HCT116 (cell line): ENCODE measurements around the gene MTHFSD. TPM values are rescaled to one million over a fixed set of nuclear protein-coding genes. Genes with fewer than 3 reads are reported as not detected.

ENCODE experiments used
- ATAC-seq: fragments of 200-7000 bp; cut with Tn5 transposase; 2 replicates; pipeline ENCODE4 v1.9.1; 2020; ENCODE audit warnings: mild to moderate bottlenecking, moderate library complexity
- BruUV-seq: library from RNA; stranded (reverse); fragments of 400-500 nt; replicated peaks from 2 replicates; lab custom pipeline; 2021; lab: Mats Ljungman, UMichigan
- CTCF ChIA-PET: fragments of 300-600 bp; sonication (Branson Sonifier 250); formaldehyde crosslinking; loops from one replicate; lab custom pipeline; 2021; ENCODE audit warnings: antibody characterized with exemption; lab: Charles Lee
- POLR2A ChIA-PET: fragments of 300-600, 350-600 bp; sonication (Branson Sonifier 250); formaldehyde crosslinking; loops from one replicate; lab custom pipeline; 2021; ENCODE audit warnings: antibody characterized with exemption; lab: Charles Lee
- RAD21 ChIA-PET, 2 experiments: fragments of 300-600 bp; sonication (Branson Sonifier 250); formaldehyde crosslinking; loops; one replicate each; lab custom pipeline; 2023; ENCODE audit warnings: low total read pairs in 2 of 2; ENCODE audit not compliant: uncharacterized antibody in 2 of 2, unreplicated experiment in 2 of 2, low non-redundant PET in 1 of 2; lab: Charles Lee
- DNase-seq: peaks from one replicate; pipeline ENCODE4 v3.0.0-alpha.2; 2010; ENCODE audit warnings: low read depth, low spot score
- H2AFZ ChIP-seq: fragments of 200-600 bp; shearing (Covaris generic), sonication (generic); 2 replicates; pipeline ENCODE4 v1.6.1; 2017; ENCODE audit warnings: low read depth, mixed run types, mixed read lengths, antibody characterized with exemption, low read length; ENCODE audit not compliant: poor library complexity, severe bottlenecking
- H3K27ac ChIP-seq: 2 replicates; pipeline ENCODE4 v1.5.1; 2012; ENCODE audit warnings: low read depth, low read length
- H3K27me3 ChIP-seq: fragments of 200-600 bp; sonication (generic); 2 replicates; pipeline ENCODE4 v1.6.1; 2016; ENCODE audit warnings: mixed run types, low read length, mixed read lengths; ENCODE audit not compliant: insufficient read depth
- H3K36me3 ChIP-seq, 2 experiments: fragments of 200-500 bp in 1 of 2; fragments of 200-600 bp in 1 of 2; sonication (Bioruptor generic) in 1 of 2; sonication (generic) in 1 of 2; 2 replicates each; pipeline versions ENCODE4 v1.5.1 to v1.6.1; 2014 to 2016; ENCODE audit warnings: low read length in 2 of 2, inconsistent platforms in 1 of 2, mixed read lengths in 1 of 2, mixed run types in 1 of 2; ENCODE audit not compliant: insufficient read depth in 2 of 2, control insufficient read depth in 1 of 2
- H3K4me1 ChIP-seq, 2 experiments: fragments of 200-600 bp in 1 of 2; sonication (generic) in 1 of 2; 2 replicates each; pipeline versions ENCODE4 v1.5.1 to v1.6.1; 2012 to 2017; ENCODE audit warnings: low read length in 2 of 2, inconsistent platforms in 1 of 2, mild to moderate bottlenecking in 1 of 2, mixed read lengths in 1 of 2, mixed run types in 1 of 2, moderate library complexity in 1 of 2; ENCODE audit not compliant: insufficient read depth in 2 of 2, control insufficient read depth in 1 of 2
- H3K4me2 ChIP-seq: fragments of 200-600 bp; sonication (generic); 2 replicates; pipeline ENCODE4 v1.6.1; 2017; ENCODE audit warnings: mixed run types, low read length, mixed read lengths
- H3K4me3 ChIP-seq, 2 experiments: fragments of 200-600 bp in 1 of 2; sonication (generic) in 1 of 2; replicated peaks in 1 of 2; 2 replicates each; pipeline ENCODE4 v1.5.1; 2011 to 2016; ENCODE audit warnings: low read length in 2 of 2, control low read depth in 1 of 2, low read depth in 1 of 2, mild to moderate bottlenecking in 1 of 2, mixed read lengths in 1 of 2, mixed run types in 1 of 2
- H3K79me2 ChIP-seq: fragments of 200-600 bp; sonication (generic); 2 replicates; pipeline ENCODE4 v1.6.1; 2017; ENCODE audit warnings: mild to moderate bottlenecking, mixed run types, low read length, moderate library complexity, mixed read lengths; ENCODE audit not compliant: insufficient read depth
- H3K9ac ChIP-seq: fragments of 200-600 bp; sonication (generic); 2 replicates; pipeline ENCODE4 v1.6.1; 2016; ENCODE audit warnings: low read length, mixed read lengths
- H3K9me2 ChIP-seq: fragments of 200-600 bp; sonication (generic), shearing (Covaris generic); 2 replicates; pipeline ENCODE4 v1.6.1; 2017; ENCODE audit warnings: mixed run types, mild to moderate bottlenecking, moderate library complexity; ENCODE audit not compliant: insufficient read depth
- H3K9me3 ChIP-seq, 2 experiments: fragments of 200-500 bp in 1 of 2; fragments of 200-600 bp in 1 of 2; sonication (Bioruptor generic) in 1 of 2; sonication (generic) in 1 of 2; 2 replicates each; pipeline ENCODE4 v1.6.1; 2014 to 2017; ENCODE audit warnings: low read length in 2 of 2, mixed read lengths in 2 of 2, inconsistent platforms in 1 of 2, low read depth in 1 of 2, mild to moderate bottlenecking in 1 of 2, mixed run types in 1 of 2, moderate library complexity in 1 of 2; ENCODE audit not compliant: control insufficient read depth in 1 of 2, insufficient read depth in 1 of 2
- H4K20me1 ChIP-seq: fragments of 200-600 bp; sonication (generic), shearing (Covaris generic); 2 replicates; pipeline ENCODE4 v1.6.1; 2017; ENCODE audit warnings: mixed run types, mild to moderate bottlenecking, moderate library complexity; ENCODE audit not compliant: insufficient read depth
- CBX3 ChIP-seq: IDR thresholded peaks from 2 replicates; pipeline ENCODE4 v1.6.1; 2012; ENCODE audit warnings: low read depth
- CEBPB ChIP-seq: IDR thresholded peaks from 2 replicates; pipeline ENCODE4 v1.6.1; 2012; ENCODE audit warnings: low read depth
- EGR1 ChIP-seq: IDR thresholded peaks from 2 replicates; pipeline ENCODE4 v1.6.1; 2012; ENCODE audit warnings: low read depth
- ELF1 ChIP-seq: IDR thresholded peaks from 2 replicates; pipeline ENCODE4 v1.6.1; 2012; ENCODE audit warnings: low read depth, borderline replicate concordance
- FOSL1 ChIP-seq: IDR thresholded peaks from 2 replicates; pipeline ENCODE4 v1.6.1; 2012; ENCODE audit warnings: low read depth
- JUND ChIP-seq: IDR thresholded peaks from 2 replicates; pipeline ENCODE4 v1.6.1; 2012
- MAX ChIP-seq: IDR thresholded peaks from 2 replicates; pipeline ENCODE4 v1.6.1; 2012
- POLR2A ChIP-seq: IDR thresholded peaks from 2 replicates; pipeline ENCODE4 v1.7.0; 2011; ENCODE audit warnings: borderline replicate concordance; ENCODE audit not compliant: insufficient read depth, insufficient read length; ENCODE audit errors: extremely low read depth
- POLR2AphosphoS5 ChIP-seq: IDR thresholded peaks from 2 replicates; pipeline ENCODE4 v1.6.1; 2011; ENCODE audit warnings: mild to moderate bottlenecking, low read depth, low read length, moderate library complexity
- SIN3A ChIP-seq: IDR thresholded peaks from 2 replicates; pipeline ENCODE4 v1.6.1; 2012; ENCODE audit warnings: low read depth
- SP1 ChIP-seq: IDR thresholded peaks from 2 replicates; pipeline ENCODE4 v1.6.1; 2012; ENCODE audit warnings: low read depth
- TCF7L2 ChIP-seq: IDR thresholded peaks from 2 replicates; pipeline ENCODE4 v1.7.0; 2011; ENCODE audit warnings: borderline replicate concordance, inconsistent platforms; ENCODE audit not compliant: insufficient read depth, insufficient read length; ENCODE audit errors: extremely low read depth
- YY1 ChIP-seq: IDR thresholded peaks from 2 replicates; pipeline ENCODE4 v1.6.1; 2011; ENCODE audit warnings: low read length, low read depth, moderate library complexity, mild to moderate bottlenecking; ENCODE audit not compliant: insufficient replicate concordance; ENCODE audit errors: extremely low read depth
- ZFX ChIP-seq: fragments of 450-650 bp; IDR thresholded peaks from 2 replicates; pipeline ENCODE4 v1.6.1; 2017
- ZNF274 ChIP-seq: fragments of 200-500 bp; sonication (Bioruptor generic); IDR thresholded peaks from 2 replicates; pipeline ENCODE4 v1.6.1; 2014; ENCODE audit warnings: mild to moderate bottlenecking, low read depth, low read length, inconsistent platforms
- intact Hi-C: fragments of 100-400 bp; cut with micrococcal nuclease; formaldehyde crosslinking; loops from 2 replicates; pipeline ENCODE4 v1.10.0; 2022
- total RNA-seq: library from RNA; stranded (reverse); gene quantifications from one replicate; pipeline ENCODE4 v1.2.1, GENCODE V29; 2021; ENCODE audit not compliant: unreplicated experiment
- TF ChIP-seq, protein P1 (sequence below): IDR thresholded peaks from 2 replicates; pipeline ENCODE4 v1.6.1; 2012

Gene MTHFSD
- total RNA-seq, 1 experiment from 2014 or later: 33.1 TPM

GRCh38 chr16:86542756-86543750, 12.0 kb downstream of the MTHFSD start:
- Histone ChIP-seq H3K36me3 (peaks cover 36% of the 10 kb centered on the region in 2 experiments; a peak in 3 of 4 replicates), H3K79me2 (no peaks in the 10 kb centered on the region), H3K4me1 (no peaks in the 10 kb centered on the region), H3K4me2 (no peak overlapping the region), H4K20me1 (no peaks in the 10 kb centered on the region), H3K4me3 (no peak overlapping the region), H3K27me3 (no peaks in the 10 kb centered on the region), H3K27ac (no peak overlapping the region), H3K9me3 (no peaks in the 10 kb centered on the region), H3K9ac (no peak overlapping the region), H2AFZ (no peak overlapping the region), H3K9me2 (no peaks in the 10 kb centered on the region)
- ChIA-PET CTCF (no interaction called here), RAD21 (no interaction called here), POLR2A (no interaction called here)
- no TSS peak for BruUV-seq
- intact Hi-C loops: no loop called here
- ATAC-seq (no peak), DNase-seq (no peak)
- TF ChIP-seq TCF7L2 (no peak), ZNF274 (no peak), CBX3 (no peak), POLR2A (no peak)
- TF ChIP-seq, protein P1, sequence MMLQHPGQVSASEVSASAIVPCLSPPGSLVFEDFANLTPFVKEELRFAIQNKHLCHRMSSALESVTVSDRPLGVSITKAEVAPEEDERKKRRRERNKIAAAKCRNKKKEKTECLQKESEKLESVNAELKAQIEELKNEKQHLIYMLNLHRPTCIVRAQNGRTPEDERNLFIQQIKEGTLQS: no peak

- peaks cover 32 to 35% of the 10 kb centered on the region in 2 experiments; a peak in 3 of 4 replicates for H3K36me3 ChIP-seq
Measured at GRCh38 chr16:86541560-86541959, 13.5 kb downstream of the MTHFSD start.

More at GRCh38 chr16:86541560-86541959, 13.5 kb downstream of the MTHFSD start:
- Histone ChIP-seq H3K4me1 (no peaks in the 10 kb centered on the region), H2AFZ (no peak overlapping the region), H3K4me2 (no peak overlapping the region), H3K79me2 (no peaks in the 10 kb centered on the region), H3K27ac (no peak overlapping the region), H3K9me3 (no peaks in the 10 kb centered on the region), H3K4me3 (no peak overlapping the region), H3K9me2 (no peaks in the 10 kb centered on the region), H3K9ac (no peak overlapping the region), H3K27me3 (no peaks in the 10 kb centered on the region), H4K20me1 (no peaks in the 10 kb centered on the region)
- DNase-seq: no peak
- ATAC-seq: no peak
- POLR2A ChIA-PET: no interaction called here
- RAD21 ChIA-PET: no interaction called here
- no TSS peak for BruUV-seq
- intact Hi-C loops: no loop called here
- TF ChIP-seq POLR2A (no peak), SIN3A (no peak), MAX (no peak), JUND (no peak), SP1 (no peak), ZFX (no peak), CBX3 (no peak), ELF1 (no peak), EGR1 (no peak), FOSL1 (no peak), YY1 (no peak), TCF7L2 (no peak), POLR2AphosphoS5 (no peak), CEBPB (no peak)
- TF ChIP-seq, protein P1: no peak
- CTCF ChIA-PET: no interaction called here
